GM23248 (cell line): Measurements from ENCODE around the gene PLAU. TPM values are rescaled to one million over a fixed set of nuclear protein-coding genes. Genes with fewer than 3 reads are reported as not detected.

Experiments used
- DNase-seq: peaks from one replicate; pipeline ENCODE4 v3.0.0-alpha.2; 2015
- H2AFZ ChIP-seq: fragments of 200-600 bp; sonication (generic); 2 replicates; pipeline ENCODE4 v1.6.1; 2016; ENCODE audit warnings: antibody characterized with exemption
- H3F3A ChIP-seq: fragments of 200-600 bp; sonication (generic); 2 replicates; pipeline ENCODE4 v1.6.1; 2016; ENCODE audit warnings: mild to moderate bottlenecking, antibody characterized with exemption, mixed run types; ENCODE audit not compliant: insufficient read depth
- H3K27ac ChIP-seq: fragments of 200-600 bp; sonication (generic); 2 replicates; pipeline ENCODE4 v1.5.1; 2016; ENCODE audit warnings: mild to moderate bottlenecking
- H3K27me3 ChIP-seq: fragments of 200-600 bp; sonication (generic); replicated peaks from 2 replicates; pipeline ENCODE4 v1.6.1; 2016; ENCODE audit warnings: mild to moderate bottlenecking; ENCODE audit not compliant: insufficient read depth
- H3K36me3 ChIP-seq: fragments of 200-600 bp; sonication (generic); 2 replicates; pipeline ENCODE4 v1.6.1; 2016; ENCODE audit warnings: low read depth, mild to moderate bottlenecking
- H3K4me1 ChIP-seq: fragments of 200-600 bp; sonication (generic); 2 replicates; pipeline ENCODE4 v1.6.1; 2016; ENCODE audit warnings: mild to moderate bottlenecking; ENCODE audit not compliant: insufficient read depth
- H3K4me2 ChIP-seq: fragments of 200-600 bp; sonication (generic); one replicate; pipeline ENCODE4 v1.6.1; 2016; ENCODE audit warnings: mild to moderate bottlenecking; ENCODE audit not compliant: unreplicated experiment
- H3K4me3 ChIP-seq: fragments of 200-600 bp; sonication (generic); 2 replicates; pipeline ENCODE4 v1.5.1; 2016; ENCODE audit warnings: mild to moderate bottlenecking
- H3K79me2 ChIP-seq: fragments of 200-600 bp; sonication (generic); 2 replicates; pipeline ENCODE4 v1.6.1; 2016; ENCODE audit warnings: mild to moderate bottlenecking; ENCODE audit not compliant: insufficient read depth
- H3K9ac ChIP-seq: fragments of 200-600 bp; sonication (generic); 2 replicates; pipeline ENCODE4 v1.6.1; 2016; ENCODE audit warnings: mild to moderate bottlenecking
- H3K9me2 ChIP-seq: fragments of 200-600 bp; sonication (generic); 2 replicates; pipeline ENCODE4 v1.6.1; 2016; ENCODE audit warnings: mixed run types, mild to moderate bottlenecking, moderate library complexity; ENCODE audit not compliant: insufficient read depth
- H3K9me3 ChIP-seq: fragments of 200-600 bp; sonication (generic); one replicate; pipeline ENCODE4 v1.6.1; 2017; ENCODE audit warnings: low read depth
- H4K20me1 ChIP-seq: fragments of 200-600 bp; sonication (generic); 2 replicates; pipeline ENCODE4 v1.6.0; 2016; ENCODE audit not compliant: insufficient read depth
- EZH2 ChIP-seq: fragments of 200-600 bp; sonication (generic); IDR thresholded peaks from 2 replicates; pipeline ENCODE4 v1.6.1; 2018; ENCODE audit warnings: antibody characterized with exemption, mild to moderate bottlenecking; ENCODE audit not compliant: insufficient read depth, poor library complexity, severe bottlenecking
- EZH2phosphoT487 ChIP-seq: fragments of 200-600 bp; sonication (generic); IDR thresholded peaks from 2 replicates; pipeline ENCODE4 v1.6.1; 2018; ENCODE audit warnings: antibody characterized with exemption, moderate library complexity, mild to moderate bottlenecking, low read depth; ENCODE audit not compliant: insufficient read depth
- WGBS, 2 experiments: methylation state at CpG; one replicate each; pipeline ENCODE4 v1.1.6; 2015 to 2017; ENCODE audit warnings: low lambda C conversion rate in 2 of 2, low coverage in 1 of 2; ENCODE audit errors: missing lambda C conversion rate in 2 of 2; 5-methylcytosine and 5-hydroxymethylcytosine counted together
- in situ Hi-C: fragments of 300-500 bp; cut with MboI; formaldehyde crosslinking; loops from 2 replicates; pipeline ENCODE4 v1.15.0; 2020
- polyA plus RNA-seq: library from polyadenylated mRNA; unstranded; fragments of >200 nt; fragmentation: Nextera tagmentation; extraction: Ambion mirVana; gene quantifications from 2 replicates; pipeline ENCODE4 v1.2.1, GENCODE V29; 2016
- total RNA-seq: library from RNA; depleted of rRNA; stranded (reverse); fragments of >200 nt; shearing (Covaris generic); gene quantifications from 2 replicates; pipeline ENCODE4 v1.2.3, GENCODE V29; 2014

Gene PLAU
- total and polyA plus RNA-seq, 2 experiments from 2014 or later, result 13.3 to 26.1 TPM

DNA sequence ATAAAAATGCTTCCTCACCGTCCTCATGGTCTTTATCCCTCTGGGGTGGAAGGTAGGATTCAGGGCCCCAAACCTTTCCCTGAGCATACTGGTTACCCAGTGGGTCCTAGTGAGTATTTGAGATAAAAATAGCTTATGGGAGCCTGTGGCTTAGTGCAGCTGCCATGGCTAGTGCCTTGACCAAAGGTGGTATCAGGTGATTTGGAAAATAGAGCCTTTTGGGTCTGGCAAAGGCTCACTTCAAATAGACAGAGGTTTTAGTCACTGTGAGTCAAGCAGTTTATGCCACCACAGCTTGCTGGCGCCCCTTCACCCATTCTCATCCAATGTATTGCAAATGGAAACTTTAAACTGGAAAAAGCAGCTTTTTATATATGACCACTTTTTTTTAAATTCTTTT lies 30.4 kb downstream of the PLAU start:
- whole genome bisulfite sequencing, 2 experiments, result 84 to 90% methylated on average over 2 of the region's 2 CpGs
- Histone ChIP-seq H3K4me1 (peaks cover 18% of the 10 kb centered on the region), H3K4me3 (no peak overlapping the region), H3K4me2 (peak overlapping the region; percentile 41), H3K9me2 (no peaks in the 10 kb centered on the region), H3K36me3 (no peaks in the 10 kb centered on the region), H3K27ac (no peak overlapping the region), H3K27me3 (no peaks in the 10 kb centered on the region), H3F3A (no peaks in the 10 kb centered on the region), H4K20me1 (no peaks in the 10 kb centered on the region), H2AFZ (peak overlapping the region; percentile 90), H3K79me2 (no peaks in the 10 kb centered on the region), H3K9ac (peak overlapping the region; percentile 43; the same call in 1 of the 2 replicates), H3K9me3 (no peaks in the 10 kb centered on the region)
- peak; percentile 64 for DNase-seq
- in situ Hi-C loops, result no loop called here
- no peak for TF ChIP-seq EZH2
- no peak for TF ChIP-seq EZH2phosphoT487

DNA sequence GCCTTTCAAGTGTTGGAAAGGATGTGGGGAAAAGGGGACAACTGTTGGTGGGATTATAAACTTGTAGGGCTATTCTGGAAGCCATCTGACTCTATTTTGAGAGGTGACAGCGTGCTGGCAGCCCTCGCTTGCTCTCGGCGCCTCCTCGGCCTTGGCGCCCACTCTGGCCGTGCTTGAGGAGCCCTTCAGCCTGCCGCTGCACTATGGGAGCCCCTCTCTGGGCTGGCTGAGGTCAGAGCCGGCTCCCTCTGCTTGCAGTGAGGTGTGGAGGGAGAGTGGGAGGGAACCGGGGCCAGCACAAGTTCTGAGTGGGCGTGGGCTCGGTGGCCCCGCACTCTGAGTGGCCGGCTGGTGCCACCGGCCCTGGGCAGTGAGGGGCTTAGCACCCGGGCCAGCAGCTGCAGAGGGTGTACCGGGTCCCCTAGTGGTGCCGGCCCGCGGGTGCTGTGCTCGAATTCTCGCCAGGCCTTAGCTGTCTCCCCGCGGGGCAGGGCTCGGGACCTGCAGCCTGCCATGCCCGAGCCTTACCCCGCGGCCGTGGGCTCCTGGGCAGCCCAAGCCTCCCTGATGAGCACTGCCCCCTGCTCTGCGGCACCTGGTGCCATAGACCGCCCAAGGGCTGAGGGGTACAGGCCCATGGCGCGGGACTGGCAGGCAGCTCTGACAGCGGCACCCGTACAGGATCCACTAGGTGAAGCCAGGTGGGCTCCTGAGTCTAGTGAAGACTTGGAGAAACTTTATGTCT lies 33.6 kb downstream of the PLAU start:
- no peak for DNase-seq
- Histone ChIP-seq H3K4me3 (no peak overlapping the region), H3K9me2 (no peaks in the 10 kb centered on the region), H3K4me2 (no peak overlapping the region), H4K20me1 (no peaks in the 10 kb centered on the region), H3K9me3 (no peaks in the 10 kb centered on the region), H3K27ac (no peak overlapping the region), H3K4me1 (peaks cover 12% of the 10 kb centered on the region), H3K27me3 (no peaks in the 10 kb centered on the region), H3F3A (no peaks in the 10 kb centered on the region), H3K79me2 (no peaks in the 10 kb centered on the region), H3K9ac (no peak overlapping the region), H3K36me3 (no peaks in the 10 kb centered on the region), H2AFZ (no peak overlapping the region)
- TF ChIP-seq EZH2, result no peak
- TF ChIP-seq EZH2phosphoT487, result no peak
- in situ Hi-C loops, result no loop called here
- WGBS, 2 experiments, result 92% methylated on average over 33 to 35 of the region's 35 CpGs

DNA sequence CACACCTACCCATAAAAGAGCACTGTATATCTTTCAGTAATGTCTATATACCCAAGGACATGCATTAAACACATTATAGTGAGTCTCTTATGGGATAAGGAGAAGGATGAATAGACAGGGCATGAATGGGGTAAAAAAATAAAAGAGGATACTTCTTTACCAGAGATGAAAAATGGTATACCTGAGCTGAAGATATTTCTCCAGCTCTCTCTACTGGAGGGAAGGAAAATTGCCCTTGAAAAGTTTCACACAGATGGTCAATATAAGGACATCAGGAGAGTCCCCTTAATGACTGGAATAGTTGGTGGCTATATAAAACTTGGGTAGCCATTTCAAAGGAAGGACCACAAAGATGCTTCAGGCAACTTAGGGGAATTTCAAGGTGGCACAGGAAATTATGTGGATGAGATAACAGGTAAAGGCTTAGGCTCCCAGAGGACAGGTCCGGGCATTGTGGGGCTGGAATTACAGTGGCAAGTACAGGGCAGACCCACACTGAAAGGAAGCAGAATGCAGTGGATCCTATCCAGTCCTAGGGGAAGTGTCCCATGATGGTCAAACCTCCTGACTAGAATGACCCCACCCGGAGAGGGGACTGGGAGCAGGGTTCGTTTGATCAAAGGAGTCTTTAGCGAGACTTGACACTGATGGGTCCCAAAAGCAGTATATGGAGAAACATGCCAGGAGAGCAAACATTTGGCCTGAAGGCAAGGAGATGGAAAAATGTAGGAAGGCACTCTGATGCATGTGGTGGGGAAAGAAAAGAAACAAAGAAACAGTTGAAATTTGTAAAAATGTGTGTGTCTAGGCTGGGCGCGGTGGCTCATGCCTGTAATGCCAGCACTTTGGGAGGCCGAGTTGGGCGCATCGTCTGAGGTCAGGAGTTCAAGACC lies 35.6 kb downstream of the PLAU start:
- Histone ChIP-seq H3K4me1 (0 out of 2 replicates have a peak, but pooled peaks cover under 1% of the 10 kb centered on the region), H4K20me1 (no peaks in the 10 kb centered on the region), H3K9ac (no peak overlapping the region), H3K9me2 (no peaks in the 10 kb centered on the region), H3F3A (no peaks in the 10 kb centered on the region), H2AFZ (no peak overlapping the region), H3K4me2 (no peak overlapping the region), H3K27ac (no peak overlapping the region), H3K36me3 (no peaks in the 10 kb centered on the region), H3K27me3 (no peaks in the 10 kb centered on the region), H3K4me3 (no peak overlapping the region), H3K79me2 (no peaks in the 10 kb centered on the region), H3K9me3 (no peaks in the 10 kb centered on the region)
- in situ Hi-C loops, result no loop called here
- TF ChIP-seq EZH2phosphoT487 (no peak), EZH2 (no peak)
- DNase-seq, result no peak
- WGBS, 2 experiments, result 80 to 87% methylated on average over 9 of the region's 9 CpGs

DNA sequence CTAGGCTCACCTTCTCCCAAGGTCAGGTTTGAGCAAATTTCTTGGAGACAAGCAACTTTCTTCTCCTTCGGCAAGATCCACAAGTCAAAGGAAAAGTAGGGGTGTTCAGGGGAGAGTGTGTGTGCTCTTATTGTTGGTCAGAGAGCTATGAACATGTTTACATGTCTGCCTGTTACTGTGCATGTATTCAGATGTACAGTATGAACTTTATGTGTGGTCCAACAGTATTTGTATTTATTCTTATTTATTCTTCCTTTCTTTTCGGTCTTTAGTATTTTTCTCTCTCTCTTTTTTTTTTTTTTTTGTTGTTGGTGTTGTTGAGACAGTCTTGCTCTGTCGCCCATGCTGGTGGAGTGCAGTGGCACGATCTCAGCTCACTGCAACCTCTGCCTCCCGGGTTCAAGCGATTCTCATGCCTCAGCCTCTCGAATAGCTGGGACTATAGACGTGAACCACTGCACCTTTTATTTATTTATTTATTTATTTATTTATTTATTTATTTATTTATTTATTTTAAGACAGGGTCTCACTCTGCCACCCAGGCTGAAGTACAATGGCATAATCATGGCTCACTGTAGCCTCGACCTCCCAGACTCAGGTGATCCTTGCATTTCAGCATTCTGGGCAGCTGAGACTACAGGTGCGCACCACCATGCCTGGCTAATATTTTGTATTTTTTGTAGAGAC lies 38.2 kb downstream of the PLAU start:
- in situ Hi-C loops, result no loop called here

More for the DNA sequence above, 38.2 kb downstream of the PLAU start:
- no peaks in the 10 kb centered on the region for H3K9me3 ChIP-seq
- no peaks in the 10 kb centered on the region for H3K36me3 ChIP-seq
- no peaks in the 10 kb centered on the region for H4K20me1 ChIP-seq
- H3K4me3 ChIP-seq, result no peak overlapping the region
- no peaks in the 10 kb centered on the region for H3F3A ChIP-seq
- no peak for TF ChIP-seq EZH2phosphoT487
- no peak for TF ChIP-seq EZH2
- H3K9ac ChIP-seq, result no peak overlapping the region
- H3K27me3 ChIP-seq, result no peaks in the 10 kb centered on the region
- H3K4me1 ChIP-seq, result no peaks in the 10 kb centered on the region
- H3K27ac ChIP-seq, result no peak overlapping the region
- 81 to 83% methylated on average over 9 to 10 of the region's 10 CpGs for WGBS, 2 experiments
- H3K9me2 ChIP-seq, result no peaks in the 10 kb centered on the region
- H2AFZ ChIP-seq, result no peak overlapping the region
- DNase-seq, result no peak
- no peaks in the 10 kb centered on the region for H3K79me2 ChIP-seq
- H3K4me2 ChIP-seq, result no peak overlapping the region
